ENCODE data around the gene SMARCA4.
"Not testable (repeated sequence)": the region's sequence is repeated elsewhere in the genome, so short reads cannot be mapped to it uniquely, and the experiment has no call there.

The SMARCA4 gene

DNA sequence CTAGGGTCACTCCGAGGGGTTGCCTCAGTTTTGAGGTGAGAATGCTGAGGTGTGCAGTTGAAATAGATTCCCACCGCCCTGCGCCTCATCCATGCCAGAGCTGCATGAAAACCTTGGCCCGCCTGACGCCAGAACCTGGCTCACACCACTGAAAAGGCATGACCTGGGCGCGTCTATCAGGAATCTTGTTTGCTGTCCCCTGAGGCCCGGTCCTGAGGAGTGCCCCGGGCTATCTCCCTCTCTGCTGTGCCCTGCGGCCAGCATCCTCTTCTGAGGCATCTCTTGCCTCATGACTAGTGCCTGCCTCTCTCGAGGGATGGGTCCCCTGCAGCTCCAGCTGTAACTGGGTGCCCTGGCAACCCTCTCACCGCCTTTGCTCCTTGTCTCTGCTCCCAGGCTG lies 28.1 kb downstream of the SMARCA4 start:
- no peak for DNase-seq (ENCODE audit: low read depth)
- no peak overlapping the region for H3K4me3 ChIP-seq (ENCODE audit: low read length)
- TF ChIP-seq, protein P1, sequence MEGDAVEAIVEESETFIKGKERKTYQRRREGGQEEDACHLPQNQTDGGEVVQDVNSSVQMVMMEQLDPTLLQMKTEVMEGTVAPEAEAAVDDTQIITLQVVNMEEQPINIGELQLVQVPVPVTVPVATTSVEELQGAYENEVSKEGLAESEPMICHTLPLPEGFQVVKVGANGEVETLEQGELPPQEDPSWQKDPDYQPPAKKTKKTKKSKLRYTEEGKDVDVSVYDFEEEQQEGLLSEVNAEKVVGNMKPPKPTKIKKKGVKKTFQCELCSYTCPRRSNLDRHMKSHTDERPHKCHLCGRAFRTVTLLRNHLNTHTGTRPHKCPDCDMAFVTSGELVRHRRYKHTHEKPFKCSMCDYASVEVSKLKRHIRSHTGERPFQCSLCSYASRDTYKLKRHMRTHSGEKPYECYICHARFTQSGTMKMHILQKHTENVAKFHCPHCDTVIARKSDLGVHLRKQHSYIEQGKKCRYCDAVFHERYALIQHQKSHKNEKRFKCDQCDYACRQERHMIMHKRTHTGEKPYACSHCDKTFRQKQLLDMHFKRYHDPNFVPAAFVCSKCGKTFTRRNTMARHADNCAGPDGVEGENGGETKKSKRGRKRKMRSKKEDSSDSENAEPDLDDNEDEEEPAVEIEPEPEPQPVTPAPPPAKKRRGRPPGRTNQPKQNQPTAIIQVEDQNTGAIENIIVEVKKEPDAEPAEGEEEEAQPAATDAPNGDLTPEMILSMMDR (conservative IDR thresholded peaks at IDR 0.05; ENCODE audit: low read depth, low read length): no peak

DNA sequence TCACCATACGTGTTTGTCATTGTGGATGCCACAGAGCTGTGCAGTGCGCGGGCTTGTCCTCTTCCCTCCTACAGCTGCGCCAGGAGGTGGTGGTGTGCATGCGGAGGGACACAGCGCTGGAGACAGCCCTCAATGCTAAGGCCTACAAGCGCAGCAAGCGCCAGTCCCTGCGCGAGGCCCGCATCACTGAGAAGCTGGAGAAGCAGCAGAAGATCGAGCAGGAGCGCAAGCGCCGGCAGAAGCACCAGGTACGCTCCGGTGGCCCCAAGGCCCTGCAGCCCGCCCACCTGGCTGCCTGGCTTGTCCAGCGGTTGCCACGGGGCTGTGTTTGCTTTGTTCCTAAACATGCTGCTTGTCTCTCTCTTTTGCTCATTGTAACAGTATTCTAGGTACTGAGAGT lies 30.2 kb downstream of the SMARCA4 start:
- DNase-seq (ENCODE audit: low read depth): no peak
- TF ChIP-seq, protein P1 (conservative IDR thresholded peaks at IDR 0.05; ENCODE audit: low read depth, low read length): no peak
- H3K4me3 ChIP-seq (ENCODE audit: low read length): no peak overlapping the region

DNA sequence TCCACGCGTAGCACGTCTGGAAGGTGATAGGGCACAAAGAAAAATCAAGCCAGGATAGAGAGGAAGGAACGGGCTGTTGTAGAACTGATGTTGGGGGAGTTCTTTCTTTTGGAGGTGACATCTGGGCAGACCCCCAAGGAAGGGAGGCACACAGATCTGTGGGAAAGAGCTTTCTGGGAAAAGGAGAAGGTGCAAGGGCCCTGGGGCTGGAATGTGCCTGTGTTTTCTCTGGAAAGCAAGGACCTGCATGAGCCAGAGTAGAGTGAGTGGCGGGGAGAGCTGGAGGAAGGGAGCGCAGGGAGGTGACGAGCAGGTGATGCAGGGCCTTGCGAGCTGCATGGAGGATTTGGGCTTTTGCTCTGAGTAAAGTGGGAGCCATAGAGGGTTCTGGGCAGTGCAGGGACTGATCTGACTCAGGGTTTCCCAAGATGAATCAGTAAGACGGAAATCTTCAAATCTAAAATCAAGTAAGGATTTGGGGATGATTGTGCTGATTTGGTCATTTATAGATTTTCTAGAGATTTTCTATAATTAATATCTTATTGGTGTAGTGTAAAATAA lies 30.8 kb downstream of the SMARCA4 start:
- no peak for DNase-seq (ENCODE audit: low read depth)
- no peak overlapping the region for H3K4me3 ChIP-seq (ENCODE audit: low read length)
- TF ChIP-seq, protein P1 (conservative IDR thresholded peaks at IDR 0.05; ENCODE audit: low read depth, low read length): no peak

- DNase-seq (ENCODE audit: low read depth); H3K4me3 ChIP-seq (ENCODE audit: low read length): not testable (repeated sequence)
Measured at GRCh38 chr19:10992174-10992573, 31.3 kb downstream of the SMARCA4 start.

DNA sequence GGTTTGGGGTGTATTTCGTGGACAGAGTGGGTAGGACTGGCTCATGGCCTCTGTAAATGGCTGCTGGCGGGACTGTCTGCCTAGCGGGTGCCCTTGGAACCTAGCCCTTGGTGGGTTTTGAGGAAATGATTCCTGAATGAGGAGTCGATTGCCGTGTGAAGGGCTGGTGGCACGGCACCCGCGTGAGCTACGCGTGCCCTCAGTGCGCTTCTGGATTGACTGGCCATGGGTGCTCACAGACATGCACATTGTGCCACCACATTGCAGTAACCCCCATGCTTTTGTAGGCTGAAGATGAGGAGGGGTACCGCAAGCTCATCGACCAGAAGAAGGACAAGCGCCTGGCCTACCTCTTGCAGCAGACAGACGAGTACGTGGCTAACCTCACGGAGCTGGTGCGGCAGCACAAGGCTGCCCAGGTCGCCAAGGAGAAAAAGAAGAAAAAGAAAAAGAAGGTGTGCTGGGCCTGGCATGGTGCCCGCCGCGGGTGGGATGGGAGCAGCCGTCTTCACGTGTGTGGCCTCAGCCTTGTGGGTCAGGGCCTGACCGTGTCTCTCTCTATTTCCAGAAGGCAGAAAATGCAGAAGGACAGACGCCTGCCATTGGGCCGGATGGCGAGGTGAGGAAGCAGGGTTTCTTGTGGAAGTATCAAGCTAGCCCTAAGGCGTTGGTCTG lies 35.2 kb downstream of the SMARCA4 start:
- no peak for DNase-seq (ENCODE audit: low read depth)
- no peak overlapping the region for H3K4me3 ChIP-seq (ENCODE audit: low read length)
- TF ChIP-seq, protein P1 (conservative IDR thresholded peaks at IDR 0.05; ENCODE audit: low read depth, low read length): no peak

DNA sequence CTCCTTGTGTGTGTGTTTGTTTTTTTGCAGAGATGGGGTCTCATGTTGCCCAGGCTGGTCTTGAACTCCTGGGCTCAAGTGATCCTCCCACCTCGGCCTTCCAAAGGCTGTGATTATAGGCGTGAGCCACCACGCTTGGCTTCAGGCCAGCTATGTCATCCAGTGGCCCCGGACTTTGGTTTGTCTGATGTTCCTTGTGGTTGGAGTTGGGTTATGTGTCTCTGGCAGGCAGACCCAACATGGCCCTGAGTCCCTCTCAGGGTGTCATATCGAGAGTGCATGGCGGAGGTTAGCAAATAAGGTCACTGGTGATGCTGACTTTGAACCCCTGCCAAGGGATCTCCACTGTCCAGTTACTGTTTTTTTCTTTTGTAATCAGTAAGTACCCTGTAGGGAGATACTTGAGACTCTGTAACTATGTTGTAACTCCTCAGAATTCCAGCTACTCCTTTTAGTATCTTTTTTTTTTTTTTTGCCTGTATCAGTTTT lies 37.3 kb downstream of the SMARCA4 start:
- TF ChIP-seq, protein P1 (conservative IDR thresholded peaks at IDR 0.05; ENCODE audit: low read depth, low read length): no peak
- H3K4me3 ChIP-seq (ENCODE audit: low read length): no peak overlapping the region
- DNase-seq (ENCODE audit: low read depth): no peak

GRCh38 chr19:10998666-10999065 lies 37.8 kb downstream of the SMARCA4 start:
- H3K4me3 ChIP-seq (ENCODE audit: low read length): no peak overlapping the region
- no peak for DNase-seq (ENCODE audit: low read depth)
- TF ChIP-seq, protein P1 (conservative IDR thresholded peaks at IDR 0.05; ENCODE audit: low read depth, low read length): no peak

Measured in retinal pigment epithelial cell (primary cell).